HepG2 (cell line): Measurements from ENCODE around the gene CTSW. TPM values are rescaled to one million over a fixed set of nuclear protein-coding genes. Genes with fewer than 3 reads are reported as not detected.

Experiments used
- ATAC-seq: fragments of 200-7000 bp; cut with Tn5 transposase; 3 replicates; pipeline ENCODE4 v1.9.1; 2020; ENCODE audit warnings: mild to moderate bottlenecking, moderate library complexity
- BruUV-seq: library from RNA; stranded (reverse); fragments of 400-500 nt; replicated peaks from 2 replicates; lab custom pipeline; 2021; lab: Mats Ljungman, UMichigan
- CTCF ChIA-PET: fragments of 300-600 bp; formaldehyde crosslinking; extraction: SDS; loops from one replicate; lab custom pipeline; 2021; ENCODE audit warnings: low total read pairs, inconsistent platforms, low intra/inter-chr PET ratio; lab: Yijun Ruan, JAX
- POLR2A ChIA-PET: fragments of 350-600 bp; sonication (Branson Sonifier 250); formaldehyde crosslinking; loops from one replicate; lab custom pipeline; 2020; ENCODE audit warnings: antibody characterized with exemption, inconsistent platforms; lab: Yijun Ruan, JAX
- DNase-seq: peaks from one replicate; pipeline ENCODE4 v3.0.0-alpha.2; 2015; ENCODE audit warnings: low spot score
- FAIRE-seq: peaks from 3 replicates; lab custom pipeline; 2011; peaks lifted over from hg19 to GRCh38; lab: Jason Lieb, UNC
- H2AFZ ChIP-seq: one replicate; pipeline ENCODE4 v1.6.1; 2011; ENCODE audit warnings: low read length, inconsistent platforms
- H3K27ac ChIP-seq: fragments of 300-600 bp; 3 replicates; pipeline ENCODE4 v1.8.0; 2011; ENCODE audit warnings: mixed run types, mild to moderate bottlenecking, mixed read lengths, low read length, inconsistent platforms; ENCODE audit not compliant: insufficient read depth; ENCODE audit errors: extremely low read length
- H3K27me3 ChIP-seq, 2 experiments: fragments of 200-600 bp in 1 of 2; 2 replicates in 1 of 2; 3 replicates in 1 of 2; pipeline versions ENCODE4 v1.6.0 to v1.8.0; 2011; ENCODE audit warnings: low read length in 2 of 2, mild to moderate bottlenecking in 2 of 2, moderate library complexity in 2 of 2, inconsistent platforms in 1 of 2; ENCODE audit not compliant: insufficient read depth in 2 of 2, control insufficient read depth in 1 of 2
- H3K36me3 ChIP-seq, 2 experiments: fragments of 200-600 bp in 1 of 2; replicated peaks in 1 of 2; 2 replicates in 1 of 2; 3 replicates in 1 of 2; pipeline versions ENCODE4 v1.5.1 to v1.8.0; 2011; ENCODE audit warnings: low read length in 2 of 2, inconsistent platforms in 1 of 2; ENCODE audit not compliant: insufficient read depth in 2 of 2, control insufficient read depth in 1 of 2
- H3K4me1 ChIP-seq: 2 replicates; pipeline ENCODE4 v1.5.1; 2012; ENCODE audit warnings: low read length, inconsistent platforms; ENCODE audit not compliant: insufficient read depth
- H3K4me2 ChIP-seq: 2 replicates; pipeline ENCODE4 v1.6.0; 2011; ENCODE audit warnings: low read depth, low read length, inconsistent platforms
- H3K4me3 ChIP-seq, 3 experiments: fragments of 200-600 bp in 1 of 3; sonication (generic), shearing (Covaris generic) in 1 of 3; replicated peaks in 1 of 3; 2 replicates each; pipeline ENCODE4 v1.5.1; 2011 to 2016; ENCODE audit warnings: low read length in 3 of 3, inconsistent platforms in 2 of 3, low read depth in 2 of 3, mild to moderate bottlenecking in 2 of 3, control low read depth in 1 of 3, mixed read lengths in 1 of 3; ENCODE audit not compliant: insufficient read depth in 1 of 3
- H3K79me2 ChIP-seq: one replicate; pipeline ENCODE4 v1.6.1; 2011; ENCODE audit warnings: low read length, inconsistent platforms; ENCODE audit not compliant: insufficient read depth
- H3K9ac ChIP-seq: 2 replicates; pipeline ENCODE4 v1.6.0; 2011; ENCODE audit warnings: mild to moderate bottlenecking, low read depth, low read length, inconsistent platforms; ENCODE audit not compliant: insufficient read depth
- H3K9me3 ChIP-seq: 2 replicates; pipeline ENCODE4 v1.5.1; 2012; ENCODE audit warnings: mild to moderate bottlenecking, low read length
- H4K20me1 ChIP-seq: 2 replicates; pipeline ENCODE4 v1.6.0; 2011; ENCODE audit warnings: inconsistent platforms, mild to moderate bottlenecking, low read length, moderate library complexity; ENCODE audit not compliant: insufficient read depth
- CEBPB ChIP-seq: IDR thresholded peaks from 2 replicates; pipeline ENCODE4 v1.6.1; 2011; ENCODE audit warnings: low read depth, low read length, improper control_type of control experiment, borderline replicate concordance
- EED ChIP-seq: sonication (generic); formaldehyde crosslinking; IDR thresholded peaks from 2 replicates; pipeline ENCODE4 v1.5.0; 2020; ENCODE audit warnings: mild to moderate bottlenecking, missing genetic modification reagents
- FOXP1 ChIP-seq, 2 experiments: fragments of 450-650 bp in 1 of 2; IDR thresholded peaks; 2 replicates each; pipeline ENCODE4 v1.6.1; 2017 to 2018; ENCODE audit warnings: antibody characterized with exemption in 1 of 2
- HNF4A ChIP-seq: sonication (generic); formaldehyde crosslinking; IDR thresholded peaks from 2 replicates; pipeline ENCODE4 v1.4.0; 2020; ENCODE audit warnings: missing genetic modification reagents
- HNRNPK ChIP-seq: fragments of 200-400 bp; formaldehyde crosslinking; IDR thresholded peaks from 2 replicates; pipeline ENCODE4 v1.6.1; 2018; ENCODE audit warnings: low read length, low read depth, moderate library complexity, mild to moderate bottlenecking; ENCODE audit not compliant: poor library complexity, severe bottlenecking
- KDM4B ChIP-seq: sonication (generic); formaldehyde crosslinking; IDR thresholded peaks from 2 replicates; pipeline ENCODE4 v1.4.0; 2020; ENCODE audit warnings: missing genetic modification reagents
- PHF21A ChIP-seq: sonication (generic); formaldehyde crosslinking; IDR thresholded peaks from 2 replicates; pipeline ENCODE4 v1.5.0; 2020; ENCODE audit warnings: mild to moderate bottlenecking, missing genetic modification reagents
- SKI ChIP-seq: fragments of 450-650 bp; IDR thresholded peaks from one replicate; pipeline ENCODE4 v1.6.1; 2018; ENCODE audit warnings: mild to moderate bottlenecking; ENCODE audit not compliant: partially characterized antibody
- SP2 ChIP-seq: sonication (generic); formaldehyde crosslinking; IDR thresholded peaks from 2 replicates; pipeline ENCODE4 v1.5.1; 2020; ENCODE audit warnings: mild to moderate bottlenecking, missing genetic modification reagents
- ZFP1 ChIP-seq: IDR thresholded peaks from 2 replicates; pipeline ENCODE4 v1.6.1; 2016
- ZFP90 ChIP-seq: sonication (generic); formaldehyde crosslinking; IDR thresholded peaks from 2 replicates; pipeline ENCODE4 v1.8.0; 2022; ENCODE audit warnings: missing genetic modification reagents, mild to moderate bottlenecking, inconsistent platforms, borderline replicate concordance
- ZNF24 ChIP-seq: fragments of 450-650 bp; IDR thresholded peaks from 2 replicates; pipeline ENCODE4 v1.6.1; 2017; ENCODE audit warnings: antibody characterized with exemption, mild to moderate bottlenecking
- ZNF761 ChIP-seq: sonication (generic); formaldehyde crosslinking; conservative IDR thresholded peaks from 2 replicates; pipeline ENCODE4 v1.4.0; 2020; ENCODE audit warnings: mild to moderate bottlenecking, missing genetic modification reagents
- ZNF768 ChIP-seq: sonication (generic); formaldehyde crosslinking; IDR thresholded peaks from 2 replicates; pipeline ENCODE4 v1.4.0; 2020; ENCODE audit warnings: missing genetic modification reagents
- ZNF816 ChIP-seq: sonication (generic); formaldehyde crosslinking; IDR thresholded peaks from 2 replicates; pipeline ENCODE4 v1.8.0; 2022; ENCODE audit warnings: missing genetic modification reagents, mild to moderate bottlenecking, borderline replicate concordance
- WGBS: methylation state at CpG from one replicate; pipeline ENCODE4 v1.1.6; 2017; ENCODE audit warnings: low lambda C conversion rate; 5-methylcytosine and 5-hydroxymethylcytosine counted together
- in situ Hi-C: cut with HindIII; loops from 2 replicates; pipeline ENCODE4 v1.10.0; 2017; ENCODE audit warnings: low pct_unique_long_range_greater_than_20kb; ENCODE audit not compliant: extremely low pct_ligation_motif_present
- intact Hi-C: fragments of 100-400 bp; cut with micrococcal nuclease; formaldehyde crosslinking; loops from one replicate; pipeline ENCODE4 v1.10.0; 2022; ENCODE audit not compliant: unreplicated experiment
- polyA plus RNA-seq, 8 experiments: library from polyadenylated mRNA; depleted of rRNA in 3 of 8; stranded (reverse) in 7 of 8; unstranded in 1 of 8; fragments of >200 nt; fragmentation: Illumina TruSeq in 4 of 8; extraction: Trizol in 4 of 8; gene quantifications; 2 replicates each; pipeline versions ENCODE4 v1.2.1 to v1.2.3, GENCODE V29; 2011 to 2016; ENCODE audit warnings: low read depth in 4 of 8, missing spikeins in 1 of 8, mixed read lengths in 1 of 8; ENCODE audit not compliant: insufficient read depth in 1 of 8
- total RNA-seq, 5 experiments: library from RNA; depleted of rRNA; stranded (reverse); fragments of >200 nt; fragmentation: Illumina TruSeq; extraction: Trizol; gene quantifications; 2 replicates each; pipeline ENCODE4 v1.2.3, GENCODE V29; 2016; ENCODE audit warnings: low read depth in 1 of 5
- TF ChIP-seq, protein P1 (sequence below): sonication (generic); formaldehyde crosslinking; IDR thresholded peaks from 2 replicates; pipeline ENCODE4 v1.5.0; 2020; ENCODE audit warnings: mild to moderate bottlenecking, low read depth, missing genetic modification reagents, borderline replicate concordance
- TF ChIP-seq, protein P2 (sequence below): IDR thresholded peaks from 2 replicates; pipeline ENCODE4 v1.6.1; 2016; ENCODE audit warnings: low read depth, control low read depth

Gene CTSW
- total and polyA plus RNA-seq, 2 of the 13 experiments (the other 11 are each of a cell fraction or from before 2014, with no cell fraction given), result 0.09 TPM; not detected in 1

DNA sequence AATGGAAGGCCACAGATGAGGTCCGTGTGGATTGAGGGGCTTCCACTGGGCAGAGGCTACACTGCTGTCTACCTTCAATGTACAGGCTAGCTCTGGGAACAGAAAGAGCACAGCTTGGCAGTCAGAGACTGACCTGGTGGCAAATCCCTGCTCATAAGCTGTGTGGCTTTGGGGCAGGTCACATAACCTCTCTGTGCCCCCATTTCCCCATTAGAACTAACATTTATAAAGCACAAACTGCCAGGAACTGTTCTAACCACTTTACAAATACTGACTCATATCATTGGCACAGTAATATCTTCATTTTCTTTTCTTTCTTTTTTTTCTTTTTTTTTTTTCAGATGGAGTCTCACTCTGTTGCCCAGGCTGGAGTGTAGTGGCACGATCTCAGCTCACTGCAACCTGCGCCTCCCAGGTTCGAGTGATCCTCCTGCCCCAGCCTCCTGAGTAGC lies 17.4 kb downstream of the CTSW start:
- no peaks in the 10 kb centered on the region for H4K20me1 ChIP-seq
- CTCF ChIA-PET, result no interaction called here
- H3K79me2 ChIP-seq, result peaks cover 32% of the 10 kb centered on the region
- BruUV-seq, result no TSS peak
- peak; percentile 72 for TF ChIP-seq ZNF768 (CRISPR knock-in tag)
- TF ChIP-seq, protein P1, sequence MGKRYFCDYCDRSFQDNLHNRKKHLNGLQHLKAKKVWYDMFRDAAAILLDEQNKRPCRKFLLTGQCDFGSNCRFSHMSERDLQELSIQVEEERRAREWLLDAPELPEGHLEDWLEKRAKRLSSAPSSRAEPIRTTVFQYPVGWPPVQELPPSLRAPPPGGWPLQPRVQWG, result no peak
- no peak for TF ChIP-seq EED (CRISPR knock-in tag)
- no peak for TF ChIP-seq ZNF24
- no peaks in the 10 kb centered on the region for H3K9me3 ChIP-seq
- H3K27ac ChIP-seq, result no peak overlapping the region
- FAIRE-seq (no peak), ATAC-seq (no peak), DNase-seq (no peak)
- peaks cover 53% of the 10 kb centered on the region for H3K4me1 ChIP-seq
- no peak overlapping the region for H3K4me3 ChIP-seq
- intact Hi-C loops, result no loop called here
- no peaks in the 10 kb centered on the region; a peak in 1 of 5 replicates for H3K27me3 ChIP-seq
- POLR2A ChIA-PET, result interaction anchor here (0.6 to 1.4 kb wide), 3 partner anchors 9 to 43 kb away, joined by 3 to 8 read pairs (median 3); partner anchors contain the start of gene FIBP
- 96% methylated on average over 4 of the region's 4 CpGs for WGBS
- no peak overlapping the region for H3K9ac ChIP-seq
- no peak overlapping the region for H2AFZ ChIP-seq
- no peak overlapping the region for H3K4me2 ChIP-seq
- peaks cover 8 to 18% of the 10 kb centered on the region in 2 experiments; a peak in 4 of 5 replicates for H3K36me3 ChIP-seq
- in situ Hi-C loops, result no loop called here

DNA sequence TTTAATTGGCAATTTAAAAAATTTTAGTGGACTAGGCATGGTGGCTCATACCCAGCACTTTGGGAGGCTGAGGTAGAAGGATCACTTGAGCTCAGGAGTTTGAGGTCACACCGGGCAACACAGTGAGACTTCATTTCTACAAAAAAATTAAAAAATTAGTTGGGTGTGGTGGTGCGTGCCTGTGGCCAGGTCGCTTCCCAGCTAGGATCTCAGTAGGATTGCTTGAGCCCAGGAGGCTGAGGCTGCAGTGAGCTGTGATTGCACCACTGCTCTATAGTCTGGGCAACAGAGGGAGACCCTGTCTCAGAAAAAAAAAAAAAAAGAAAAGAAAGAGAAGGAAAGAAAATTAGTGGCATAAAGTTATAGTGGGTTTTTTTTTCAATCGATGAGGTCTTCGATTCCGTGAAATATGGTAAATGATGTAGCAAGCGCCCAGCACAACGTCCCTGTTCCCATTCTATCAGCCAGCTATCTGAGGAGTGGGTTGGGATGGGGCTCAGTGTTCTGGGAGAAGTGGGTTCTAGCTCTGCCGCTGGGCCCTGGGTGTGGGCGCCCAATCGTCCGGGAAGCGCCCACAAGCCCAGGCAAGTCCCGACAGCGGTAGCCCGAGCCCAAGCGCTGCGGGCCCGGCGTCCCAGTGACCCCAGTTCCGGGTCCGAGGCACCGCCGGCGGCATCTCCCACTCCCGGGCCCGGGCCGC lies 19.2 kb downstream of the CTSW start:
- Histone ChIP-seq H3K9me3 (no peaks in the 10 kb centered on the region), H3K27me3 (no peaks in the 10 kb centered on the region; a peak in 1 of 5 replicates), H3K27ac (peak overlapping the region; percentile 66), H3K4me2 (peak overlapping the region; percentile 93), H2AFZ (no peak overlapping the region), H3K4me3 (peak overlapping the region; percentile 84 to 89 (median 89)), H3K36me3 (peaks cover 8 to 16% of the 10 kb centered on the region in 2 experiments; a peak in 4 of 5 replicates), H4K20me1 (no peaks in the 10 kb centered on the region), H3K4me1 (peaks cover 54% of the 10 kb centered on the region), H3K79me2 (peaks cover 32% of the 10 kb centered on the region), H3K9ac (peak overlapping the region; percentile 88)
- intact Hi-C loops, result no loop called here
- in situ Hi-C loops, result no loop called here
- ChIA-PET CTCF (interaction anchor here (1.2 kb wide), 1 partner anchor 11 kb away, joined by 3 read pairs; the partner anchor contains the start of gene FIBP), POLR2A (interaction anchor here (0.8 to 6.2 kb wide), 6 partner anchors 8 to 186 kb away, joined by 4 to 95 read pairs (median 8); partner anchors contain the start of genes CCDC85B, FIBP and KAT5)
- FAIRE-seq (no peak), DNase-seq (no peak), ATAC-seq (no peak)
- TSS peak; percentile 54 for BruUV-seq
- WGBS, result 8% methylated on average over 12 of the region's 28 CpGs
- TF ChIP-seq SP2 (CRISPR knock-in tag) (0 out of 2 replicates have a peak, but pooled peaks have one; percentile 40), ZNF816 (CRISPR knock-in tag) (peak; percentile 74; the same call in 1 of the 2 replicates), SKI (no peak), KDM4B (CRISPR knock-in tag) (no peak), ZNF761 (0 out of 2 replicates have a peak, but pooled peaks have one; percentile 29), PHF21A (CRISPR knock-in tag) (peak; percentile 12; the same call in 1 of the 2 replicates), HNF4A (CRISPR knock-in tag) (no peak), CEBPB (no peak), FOXP1 (IDR thresholded peaks at IDR 0.05) (no peak), FOXP1 (CRISPR knock-in tag; IDR thresholded peaks at IDR 0.05) (no peak), ZFP90 (no peak), HNRNPK (peak; percentile 45), ZFP1 (no peak)
- TF ChIP-seq, protein P2, sequence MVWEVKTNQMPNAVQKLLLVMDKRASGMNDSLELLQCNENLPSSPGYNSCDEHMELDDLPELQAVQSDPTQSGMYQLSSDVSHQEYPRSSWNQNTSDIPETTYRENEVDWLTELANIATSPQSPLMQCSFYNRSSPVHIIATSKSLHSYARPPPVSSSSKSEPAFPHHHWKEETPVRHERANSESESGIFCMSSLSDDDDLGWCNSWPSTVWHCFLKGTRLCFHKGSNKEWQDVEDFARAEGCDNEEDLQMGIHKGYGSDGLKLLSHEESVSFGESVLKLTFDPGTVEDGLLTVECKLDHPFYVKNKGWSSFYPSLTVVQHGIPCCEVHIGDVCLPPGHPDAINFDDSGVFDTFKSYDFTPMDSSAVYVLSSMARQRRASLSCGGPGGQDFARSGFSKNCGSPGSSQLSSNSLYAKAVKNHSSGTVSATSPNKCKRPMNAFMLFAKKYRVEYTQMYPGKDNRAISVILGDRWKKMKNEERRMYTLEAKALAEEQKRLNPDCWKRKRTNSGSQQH (CRISPR knock-in tag), result no peak
